HepG2 (cell line): Measurements from ENCODE around the gene CAMK1. TPM values are rescaled to one million over a fixed set of nuclear protein-coding genes. Genes with fewer than 3 reads are reported as not detected.

Experiments used
- RAD21 ChIP-seq: fragments of 450-650 bp; formaldehyde crosslinking; IDR thresholded peaks from 2 replicates; pipeline ENCODE4 v1.5.0; 2020; ENCODE audit warnings: mild to moderate bottlenecking
- TBL1XR1 ChIP-seq: fragments of 150-350 bp; IDR thresholded peaks from 2 replicates; pipeline ENCODE4 v1.6.1; 2014; ENCODE audit warnings: borderline replicate concordance, low read length; ENCODE audit not compliant: partially characterized antibody
- WIZ ChIP-seq: sonication (generic); formaldehyde crosslinking; IDR thresholded peaks from 2 replicates; pipeline ENCODE4 v1.5.1; 2020; ENCODE audit warnings: mild to moderate bottlenecking, missing genetic modification reagents
- ZNF672 ChIP-seq: sonication (generic); formaldehyde crosslinking; IDR thresholded peaks from 2 replicates; pipeline ENCODE4 v1.8.1; 2022; ENCODE audit warnings: missing genetic modification reagents
- ZNF780A ChIP-seq: sonication (generic); formaldehyde crosslinking; IDR thresholded peaks from 2 replicates; pipeline ENCODE4 v1.8.0; 2022; ENCODE audit warnings: mild to moderate bottlenecking, missing genetic modification reagents, moderate library complexity
- ZNF83 ChIP-seq: sonication (generic); formaldehyde crosslinking; IDR thresholded peaks from 2 replicates; pipeline ENCODE4 v1.4.0; 2020; ENCODE audit warnings: missing genetic modification reagents, mild to moderate bottlenecking, borderline replicate concordance
- polyA plus RNA-seq, 8 experiments: library from polyadenylated mRNA; depleted of rRNA in 3 of 8; stranded (reverse) in 7 of 8; unstranded in 1 of 8; fragments of >200 nt; fragmentation: Illumina TruSeq in 4 of 8; extraction: Trizol in 4 of 8; gene quantifications; 2 replicates each; pipeline versions ENCODE4 v1.2.1 to v1.2.3, GENCODE V29; 2011 to 2016; ENCODE audit warnings: low read depth in 4 of 8, missing spikeins in 1 of 8, mixed read lengths in 1 of 8; ENCODE audit not compliant: insufficient read depth in 1 of 8
- total RNA-seq, 5 experiments: library from RNA; depleted of rRNA; stranded (reverse); fragments of >200 nt; fragmentation: Illumina TruSeq; extraction: Trizol; gene quantifications; 2 replicates each; pipeline ENCODE4 v1.2.3, GENCODE V29; 2016; ENCODE audit warnings: low read depth in 1 of 5
- TF ChIP-seq, protein P1 (sequence below): sonication (generic); formaldehyde crosslinking; IDR thresholded peaks from 2 replicates; pipeline ENCODE4 v1.5.1; 2020; ENCODE audit warnings: mild to moderate bottlenecking, moderate library complexity, missing genetic modification reagents
- TF ChIP-seq, protein P2 (sequence below): IDR thresholded peaks from 2 replicates; pipeline ENCODE4 v1.6.1; 2016; ENCODE audit warnings: missing genetic modification reagents, missing compliant biosample characterization
- TF ChIP-seq, protein P3 (sequence below): sonication (generic); formaldehyde crosslinking; IDR thresholded peaks from 2 replicates; pipeline ENCODE4 v1.5.0; 2020; ENCODE audit warnings: mild to moderate bottlenecking, missing genetic modification reagents, borderline replicate concordance
- TF ChIP-seq, protein P4 (sequence below), 2 experiments: fragments of 450-650 bp in 1 of 2; sonication (generic) in 1 of 2; formaldehyde crosslinking; IDR thresholded peaks; 2 replicates each; pipeline versions ENCODE4 v1.5.0 to v1.8.0; 2020 to 2022; ENCODE audit warnings: mild to moderate bottlenecking in 1 of 2, missing genetic modification reagents in 1 of 2
- TF ChIP-seq, protein P5 (sequence below): sonication (generic); formaldehyde crosslinking; IDR thresholded peaks from 2 replicates; pipeline ENCODE4 v1.4.0; 2020; ENCODE audit warnings: low read depth, mild to moderate bottlenecking, missing genetic modification reagents
- TF ChIP-seq, protein P6 (sequence below): conservative IDR thresholded peaks from 2 replicates; pipeline ENCODE4 v1.6.1; 2018; ENCODE audit warnings: missing genetic modification reagents

The CAMK1 gene
- total and polyA plus RNA-seq, 2 of the 13 experiments (the other 11 are each of a cell fraction or from before 2014, with no cell fraction given) = 26.4 to 53.3 TPM

DNA sequence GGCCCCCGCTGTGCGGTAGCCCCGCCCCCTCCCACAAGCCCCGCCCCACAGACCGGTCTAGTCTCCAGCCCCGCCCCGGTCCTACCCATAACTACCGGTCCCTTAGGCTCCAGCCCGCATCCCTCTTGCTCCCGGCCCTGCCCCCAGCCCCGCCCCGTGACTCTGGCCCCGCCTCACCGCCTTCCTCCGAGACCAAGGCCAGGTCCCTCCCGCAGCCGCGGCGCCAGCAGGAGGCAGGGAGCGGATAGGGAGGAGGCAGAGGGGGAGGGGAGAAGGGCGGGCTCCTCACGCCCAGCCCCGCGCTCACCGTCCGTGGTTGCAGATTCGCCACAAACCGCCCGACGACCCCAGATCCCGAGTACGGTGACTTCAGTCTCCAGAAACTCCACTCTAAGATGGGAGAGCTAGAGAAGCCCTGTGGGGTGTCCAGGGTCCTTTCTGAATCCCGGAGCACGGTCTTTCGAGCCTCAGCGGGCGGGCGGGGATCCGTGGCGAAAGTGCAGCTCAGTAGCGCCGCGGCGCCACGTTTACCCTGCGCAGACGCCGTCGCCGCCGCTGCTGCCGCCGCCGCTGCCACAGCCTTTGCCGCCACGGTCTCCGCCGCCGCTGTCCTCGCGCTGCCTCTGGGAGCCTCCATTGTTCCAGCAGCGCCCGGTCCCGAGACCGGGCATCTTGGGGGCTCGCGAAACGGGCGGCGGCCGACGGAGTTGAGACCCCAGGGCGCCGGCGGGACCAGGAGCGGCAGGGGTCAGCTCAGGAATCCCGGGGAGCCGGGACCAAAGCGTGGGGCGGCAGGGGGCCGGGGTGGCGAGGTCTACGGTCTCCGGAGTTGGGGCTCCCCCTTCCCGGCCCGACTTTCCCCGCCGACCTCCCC, 38.3 kb downstream of the CAMK1 start, which contains the start of gene BRPF1 (continued):
- TF ChIP-seq TBL1XR1 = no peak
- no peak for TF ChIP-seq ZNF672
- TF ChIP-seq WIZ (CRISPR knock-in tag) = 0 out of 2 replicates have a peak, but pooled peaks have one; percentile 43
- TF ChIP-seq RAD21 = 0 out of 2 replicates have a peak, but pooled peaks have one; percentile 35
- TF ChIP-seq, protein P1, sequence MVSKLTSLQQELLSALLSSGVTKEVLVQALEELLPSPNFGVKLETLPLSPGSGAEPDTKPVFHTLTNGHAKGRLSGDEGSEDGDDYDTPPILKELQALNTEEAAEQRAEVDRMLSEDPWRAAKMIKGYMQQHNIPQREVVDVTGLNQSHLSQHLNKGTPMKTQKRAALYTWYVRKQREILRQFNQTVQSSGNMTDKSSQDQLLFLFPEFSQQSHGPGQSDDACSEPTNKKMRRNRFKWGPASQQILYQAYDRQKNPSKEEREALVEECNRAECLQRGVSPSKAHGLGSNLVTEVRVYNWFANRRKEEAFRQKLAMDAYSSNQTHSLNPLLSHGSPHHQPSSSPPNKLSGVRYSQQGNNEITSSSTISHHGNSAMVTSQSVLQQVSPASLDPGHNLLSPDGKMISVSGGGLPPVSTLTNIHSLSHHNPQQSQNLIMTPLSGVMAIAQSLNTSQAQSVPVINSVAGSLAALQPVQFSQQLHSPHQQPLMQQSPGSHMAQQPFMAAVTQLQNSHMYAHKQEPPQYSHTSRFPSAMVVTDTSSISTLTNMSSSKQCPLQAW = no peak; the same call in 1 of the 2 replicates
- TF ChIP-seq, protein P2, sequence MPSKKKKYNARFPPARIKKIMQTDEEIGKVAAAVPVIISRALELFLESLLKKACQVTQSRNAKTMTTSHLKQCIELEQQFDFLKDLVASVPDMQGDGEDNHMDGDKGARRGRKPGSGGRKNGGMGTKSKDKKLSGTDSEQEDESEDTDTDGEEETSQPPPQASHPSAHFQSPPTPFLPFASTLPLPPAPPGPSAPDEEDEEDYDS (CRISPR knock-in tag) = peak; percentile 59
- TF ChIP-seq ZNF780A = no peak
- no peak for TF ChIP-seq ZNF83
- TF ChIP-seq, protein P3, sequence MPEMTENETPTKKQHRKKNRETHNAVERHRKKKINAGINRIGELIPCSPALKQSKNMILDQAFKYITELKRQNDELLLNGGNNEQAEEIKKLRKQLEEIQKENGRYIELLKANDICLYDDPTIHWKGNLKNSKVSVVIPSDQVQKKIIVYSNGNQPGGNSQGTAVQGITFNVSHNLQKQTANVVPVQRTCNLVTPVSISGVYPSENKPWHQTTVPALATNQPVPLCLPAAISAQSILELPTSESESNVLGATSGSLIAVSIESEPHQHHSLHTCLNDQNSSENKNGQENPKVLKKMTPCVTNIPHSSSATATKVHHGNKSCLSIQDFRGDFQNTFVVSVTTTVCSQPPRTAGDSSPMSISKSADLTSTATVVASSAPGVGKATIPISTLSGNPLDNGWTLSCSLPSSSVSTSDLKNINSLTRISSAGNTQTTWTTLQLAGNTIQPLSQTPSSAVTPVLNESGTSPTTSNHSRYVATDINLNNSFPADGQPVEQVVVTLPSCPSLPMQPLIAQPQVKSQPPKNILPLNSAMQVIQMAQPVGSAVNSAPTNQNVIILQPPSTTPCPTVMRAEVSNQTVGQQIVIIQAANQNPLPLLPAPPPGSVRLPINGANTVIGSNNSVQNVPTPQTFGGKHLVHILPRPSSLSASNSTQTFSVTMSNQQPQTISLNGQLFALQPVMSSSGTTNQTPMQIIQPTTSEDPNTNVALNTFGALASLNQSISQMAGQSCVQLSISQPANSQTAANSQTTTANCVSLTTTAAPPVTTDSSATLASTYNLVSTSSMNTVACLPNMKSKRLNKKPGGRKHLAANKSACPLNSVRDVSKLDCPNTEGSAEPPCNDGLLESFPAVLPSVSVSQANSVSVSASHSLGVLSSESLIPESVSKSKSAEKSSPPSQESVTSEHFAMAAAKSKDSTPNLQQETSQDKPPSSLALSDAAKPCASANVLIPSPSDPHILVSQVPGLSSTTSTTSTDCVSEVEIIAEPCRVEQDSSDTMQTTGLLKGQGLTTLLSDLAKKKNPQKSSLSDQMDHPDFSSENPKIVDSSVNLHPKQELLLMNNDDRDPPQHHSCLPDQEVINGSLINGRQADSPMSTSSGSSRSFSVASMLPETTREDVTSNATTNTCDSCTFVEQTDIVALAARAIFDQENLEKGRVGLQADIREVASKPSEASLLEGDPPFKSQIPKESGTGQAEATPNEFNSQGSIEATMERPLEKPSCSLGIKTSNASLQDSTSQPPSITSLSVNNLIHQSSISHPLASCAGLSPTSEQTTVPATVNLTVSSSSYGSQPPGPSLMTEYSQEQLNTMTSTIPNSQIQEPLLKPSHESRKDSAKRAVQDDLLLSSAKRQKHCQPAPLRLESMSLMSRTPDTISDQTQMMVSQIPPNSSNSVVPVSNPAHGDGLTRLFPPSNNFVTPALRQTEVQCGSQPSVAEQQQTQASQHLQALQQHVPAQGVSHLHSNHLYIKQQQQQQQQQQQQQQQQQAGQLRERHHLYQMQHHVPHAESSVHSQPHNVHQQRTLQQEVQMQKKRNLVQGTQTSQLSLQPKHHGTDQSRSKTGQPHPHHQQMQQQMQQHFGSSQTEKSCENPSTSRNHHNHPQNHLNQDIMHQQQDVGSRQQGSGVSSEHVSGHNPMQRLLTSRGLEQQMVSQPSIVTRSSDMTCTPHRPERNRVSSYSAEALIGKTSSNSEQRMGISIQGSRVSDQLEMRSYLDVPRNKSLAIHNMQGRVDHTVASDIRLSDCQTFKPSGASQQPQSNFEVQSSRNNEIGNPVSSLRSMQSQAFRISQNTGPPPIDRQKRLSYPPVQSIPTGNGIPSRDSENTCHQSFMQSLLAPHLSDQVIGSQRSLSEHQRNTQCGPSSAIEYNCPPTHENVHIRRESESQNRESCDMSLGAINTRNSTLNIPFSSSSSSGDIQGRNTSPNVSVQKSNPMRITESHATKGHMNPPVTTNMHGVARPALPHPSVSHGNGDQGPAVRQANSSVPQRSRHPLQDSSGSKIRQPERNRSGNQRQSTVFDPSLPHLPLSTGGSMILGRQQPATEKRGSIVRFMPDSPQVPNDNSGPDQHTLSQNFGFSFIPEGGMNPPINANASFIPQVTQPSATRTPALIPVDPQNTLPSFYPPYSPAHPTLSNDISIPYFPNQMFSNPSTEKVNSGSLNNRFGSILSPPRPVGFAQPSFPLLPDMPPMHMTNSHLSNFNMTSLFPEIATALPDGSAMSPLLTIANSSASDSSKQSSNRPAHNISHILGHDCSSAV (CRISPR knock-in tag) = no peak
- TF ChIP-seq, protein P4, sequence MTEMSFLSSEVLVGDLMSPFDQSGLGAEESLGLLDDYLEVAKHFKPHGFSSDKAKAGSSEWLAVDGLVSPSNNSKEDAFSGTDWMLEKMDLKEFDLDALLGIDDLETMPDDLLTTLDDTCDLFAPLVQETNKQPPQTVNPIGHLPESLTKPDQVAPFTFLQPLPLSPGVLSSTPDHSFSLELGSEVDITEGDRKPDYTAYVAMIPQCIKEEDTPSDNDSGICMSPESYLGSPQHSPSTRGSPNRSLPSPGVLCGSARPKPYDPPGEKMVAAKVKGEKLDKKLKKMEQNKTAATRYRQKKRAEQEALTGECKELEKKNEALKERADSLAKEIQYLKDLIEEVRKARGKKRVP (CRISPR knock-in tag; IDR thresholded peaks at IDR 0.05) = no peak
- TF ChIP-seq, protein P5, sequence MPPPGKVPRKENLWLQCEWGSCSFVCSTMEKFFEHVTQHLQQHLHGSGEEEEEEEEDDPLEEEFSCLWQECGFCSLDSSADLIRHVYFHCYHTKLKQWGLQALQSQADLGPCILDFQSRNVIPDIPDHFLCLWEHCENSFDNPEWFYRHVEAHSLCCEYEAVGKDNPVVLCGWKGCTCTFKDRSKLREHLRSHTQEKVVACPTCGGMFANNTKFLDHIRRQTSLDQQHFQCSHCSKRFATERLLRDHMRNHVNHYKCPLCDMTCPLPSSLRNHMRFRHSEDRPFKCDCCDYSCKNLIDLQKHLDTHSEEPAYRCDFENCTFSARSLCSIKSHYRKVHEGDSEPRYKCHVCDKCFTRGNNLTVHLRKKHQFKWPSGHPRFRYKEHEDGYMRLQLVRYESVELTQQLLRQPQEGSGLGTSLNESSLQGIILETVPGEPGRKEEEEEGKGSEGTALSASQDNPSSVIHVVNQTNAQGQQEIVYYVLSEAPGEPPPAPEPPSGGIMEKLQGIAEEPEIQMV (CRISPR knock-in tag) = peak; percentile 66; the same call in 1 of the 2 replicates
- TF ChIP-seq, protein P6, sequence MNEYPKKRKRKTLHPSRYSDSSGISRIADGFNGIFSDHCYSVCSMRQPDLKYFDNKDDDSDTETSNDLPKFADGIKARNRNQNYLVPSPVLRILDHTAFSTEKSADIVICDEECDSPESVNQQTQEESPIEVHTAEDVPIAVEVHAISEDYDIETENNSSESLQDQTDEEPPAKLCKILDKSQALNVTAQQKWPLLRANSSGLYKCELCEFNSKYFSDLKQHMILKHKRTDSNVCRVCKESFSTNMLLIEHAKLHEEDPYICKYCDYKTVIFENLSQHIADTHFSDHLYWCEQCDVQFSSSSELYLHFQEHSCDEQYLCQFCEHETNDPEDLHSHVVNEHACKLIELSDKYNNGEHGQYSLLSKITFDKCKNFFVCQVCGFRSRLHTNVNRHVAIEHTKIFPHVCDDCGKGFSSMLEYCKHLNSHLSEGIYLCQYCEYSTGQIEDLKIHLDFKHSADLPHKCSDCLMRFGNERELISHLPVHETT (CRISPR knock-in tag) = 0 out of 2 replicates have a peak, but pooled peaks have one; percentile 45
